Mucosa of descending colon (tissue), 3 donors: ENCODE data around the gene USP20. TPM values are rescaled to one million over a fixed set of nuclear protein-coding genes. Genes with fewer than 3 reads are reported as not detected.
A peak's percentile ranks its signal among the peaks of the same experiment; 100 is the strongest.

Experiments
- ATAC-seq: fragments of 200-7000 bp; cut with Tn5 transposase; one replicate; pipeline ENCODE4 v1.9.1; 2020; ENCODE audit warnings: mild to moderate bottlenecking, moderate library complexity
- DNase-seq, 3 donors: peaks; one replicate each; pipeline ENCODE4 v3.0.0-alpha.2; 2020
- H3K36me3 ChIP-seq: fragments of 200-600 bp; one replicate; pipeline ENCODE4 v1.8.0; 2021; ENCODE audit warnings: low read depth, mild to moderate bottlenecking
- H3K4me1 ChIP-seq: fragments of 200-600 bp; one replicate; pipeline ENCODE4 v1.8.0; 2021; ENCODE audit warnings: low read depth, mild to moderate bottlenecking
- H3K4me3 ChIP-seq: fragments of 200-600 bp; one replicate; pipeline ENCODE4 v1.8.0; 2021; ENCODE audit warnings: mild to moderate bottlenecking
- H3K9me3 ChIP-seq: fragments of 200-600 bp; one replicate; pipeline ENCODE4 v1.8.0; 2021; ENCODE audit warnings: mild to moderate bottlenecking
- CTCF ChIP-seq: fragments of 200-600 bp; IDR thresholded peaks from one replicate; pipeline ENCODE4 v1.8.0; 2022; ENCODE audit warnings: antibody characterized with exemption, mild to moderate bottlenecking
- intact Hi-C, 2 donors: fragments of 100-400 bp; cut with DNase I in 1 of 2; cut with micrococcal nuclease in 1 of 2; formaldehyde crosslinking; loops; one replicate each; pipeline versions ENCODE4 v1.11.0 to v1.11.1; 2022; cut with DNase I, micrococcal nuclease
- total RNA-seq, 3 donors: library from RNA; stranded (reverse); fragmentation: NEBNext Ultra II Directional in 2 of 3; extraction: Animal tissue kit (Norgen Biotek cat#: 25700) in 2 of 3; gene quantifications; one replicate each; pipeline versions ENCODE4 v1.2.1 to v1.2.4, GENCODE V29; 2021 to 2023
- donor health status: DM: no; HTN: no; CAD: no; lungs with moderate emphysema.
- donor health status: DM: no; HTN: no; CAD: no.
- donor health status: DM: no; HTN: yes; CAD: no.

USP20 gene
- total RNA-seq, 3 donors from 2014 or later: 20.2 to 32.3 (median 22.9) TPM

GRCh38 chr9:129814432-129815223 lies 20.6 kb upstream of the USP20 start:
- intact Hi-C loops: no loop called here
- peaks cover 32% of the 10 kb centered on the region for H3K4me1 ChIP-seq
- no peak for DNase-seq
- no peak for TF ChIP-seq CTCF
- no peak overlapping the region for H3K4me3 ChIP-seq
- ATAC-seq: no peak
- no peaks in the 10 kb centered on the region for H3K36me3 ChIP-seq
- no peaks in the 10 kb centered on the region for H3K9me3 ChIP-seq

GRCh38 chr9:129815278-129815677 lies 20.0 kb upstream of the USP20 start:
- no peaks in the 10 kb centered on the region for H3K36me3 ChIP-seq
- peaks cover 25% of the 10 kb centered on the region for H3K4me1 ChIP-seq
- no peak for TF ChIP-seq CTCF
- no peak overlapping the region for H3K4me3 ChIP-seq
- ATAC-seq (no peak), DNase-seq (no peak)
- intact Hi-C loops: no loop called here
- H3K9me3 ChIP-seq: no peaks in the 10 kb centered on the region

- no peaks in the 10 kb centered on the region for H3K36me3 ChIP-seq
- no peak overlapping the region for H3K4me3 ChIP-seq
- DNase-seq: peak in 1 of 3 donors; percentile 15
- intact Hi-C loops: no loop called here
- H3K4me1 ChIP-seq: peaks cover 16% of the 10 kb centered on the region
- TF ChIP-seq CTCF: no peak
- no peaks in the 10 kb centered on the region for H3K9me3 ChIP-seq
- ATAC-seq: no peak
Measured at GRCh38 chr9:129816501-129817435, 18.5 kb upstream of the USP20 start.

GRCh38 chr9:129822898-129823541 lies 12.2 kb upstream of the USP20 start:
- peak; percentile 51 for ATAC-seq
- DNase-seq: peak in 1 of 3 donors; percentile 57
- H3K9me3 ChIP-seq: no peaks in the 10 kb centered on the region
- TF ChIP-seq CTCF: no peak
- peak overlapping the region; percentile 63 for H3K4me3 ChIP-seq
- intact Hi-C loops: no loop called here
- H3K4me1 ChIP-seq: peaks cover 6% of the 10 kb centered on the region
- H3K36me3 ChIP-seq: no peaks in the 10 kb centered on the region

- H3K4me3 ChIP-seq: peak overlapping the region; percentile 63
- H3K9me3 ChIP-seq: no peaks in the 10 kb centered on the region
- H3K4me1 ChIP-seq: peaks cover 6% of the 10 kb centered on the region
- DNase-seq (peak in 1 of 3 donors; percentile 53), ATAC-seq (peak; percentile 61)
- TF ChIP-seq CTCF: no peak
- H3K36me3 ChIP-seq: no peaks in the 10 kb centered on the region
- intact Hi-C loops: no loop called here
Measured at GRCh38 chr9:129823542-129823934, 11.7 kb upstream of the USP20 start.
